IPS DF 19.7 (cell line): ENCODE data around the gene RASSF8.
A peak's percentile ranks its signal among the peaks of the same experiment; 100 is the strongest.

ENCODE experiments used
- DNase-seq: peaks from one replicate; pipeline ENCODE4 v3.0.0-alpha.2; 2013; ENCODE audit warnings: low read depth, low spot score

RASSF8 gene

GRCh38 chr12:26108915-26109314, 150.4 kb downstream of the RASSF8 start:
- no peak for DNase-seq

DNA sequence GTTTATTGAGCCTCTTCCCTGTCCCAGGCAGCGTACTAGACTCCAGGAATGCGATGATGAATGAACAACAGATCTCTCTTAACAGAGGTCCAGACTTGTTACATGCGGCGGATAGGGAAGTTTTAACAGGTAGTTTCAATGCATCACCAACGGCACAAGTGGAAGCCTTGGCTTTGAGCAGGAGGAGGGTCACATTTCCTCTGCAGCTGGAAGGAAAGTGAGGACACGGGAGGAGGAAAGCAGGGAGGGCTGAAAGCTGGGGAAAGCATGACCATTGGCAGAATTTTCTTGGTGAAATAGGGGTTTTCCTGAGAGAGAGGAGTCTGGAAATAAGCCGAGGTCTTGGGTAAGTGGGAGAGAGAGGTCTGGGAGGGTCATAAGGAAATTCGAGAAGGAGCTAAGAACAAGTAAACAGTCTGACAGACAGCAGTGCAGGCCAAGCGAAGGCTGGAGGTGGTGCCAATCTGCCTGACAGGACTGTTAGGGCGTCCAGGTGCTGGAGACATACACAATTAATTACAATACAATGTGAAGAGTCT, 150.9 kb downstream of the RASSF8 start:
- DNase-seq: no peak

DNA sequence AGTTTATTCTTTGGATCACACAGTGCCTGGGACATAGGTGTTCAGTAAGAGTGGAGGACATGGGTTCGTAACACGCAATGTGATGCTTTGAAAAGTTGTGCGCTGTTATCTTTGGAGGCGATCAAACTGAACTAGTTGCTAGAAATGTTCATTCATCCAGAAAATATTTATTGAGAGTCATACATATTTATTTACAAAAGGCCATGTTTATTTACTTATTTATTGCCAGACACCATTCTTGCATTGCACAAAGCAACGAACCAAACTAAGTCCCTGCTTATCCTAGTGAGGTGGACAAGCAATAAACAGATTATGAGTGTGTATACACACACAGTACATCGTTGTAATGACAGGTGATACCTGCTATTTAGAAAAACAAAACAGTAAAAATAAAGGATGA, 153.8 kb downstream of the RASSF8 start:
- no peak for DNase-seq

- no peak for DNase-seq
Observed at GRCh38 chr12:26112703-26113147, 154.2 kb downstream of the RASSF8 start.

DNA sequence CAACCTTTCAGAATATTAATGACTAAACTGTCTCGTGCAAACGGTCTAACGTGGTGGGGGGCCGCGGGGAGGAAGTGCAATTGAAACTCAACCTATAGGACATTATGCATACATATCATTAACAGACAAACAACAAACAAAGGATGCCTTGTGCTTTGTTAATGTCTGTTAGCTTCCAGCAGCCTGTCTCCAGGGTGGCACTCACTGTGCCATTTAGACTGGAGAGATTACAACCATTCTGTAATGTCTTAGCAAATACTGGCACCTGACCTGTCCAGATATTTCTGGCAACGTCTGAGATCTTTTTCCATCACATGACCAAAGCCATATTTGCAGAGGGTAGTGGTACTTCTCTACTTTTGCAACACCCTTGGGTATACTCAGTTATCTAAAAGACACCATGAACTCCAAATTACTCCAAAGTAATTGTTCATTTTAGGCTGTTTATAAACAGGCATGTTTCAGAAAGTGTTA, 154.7 kb downstream of the RASSF8 start:
- DNase-seq: no peak

DNA sequence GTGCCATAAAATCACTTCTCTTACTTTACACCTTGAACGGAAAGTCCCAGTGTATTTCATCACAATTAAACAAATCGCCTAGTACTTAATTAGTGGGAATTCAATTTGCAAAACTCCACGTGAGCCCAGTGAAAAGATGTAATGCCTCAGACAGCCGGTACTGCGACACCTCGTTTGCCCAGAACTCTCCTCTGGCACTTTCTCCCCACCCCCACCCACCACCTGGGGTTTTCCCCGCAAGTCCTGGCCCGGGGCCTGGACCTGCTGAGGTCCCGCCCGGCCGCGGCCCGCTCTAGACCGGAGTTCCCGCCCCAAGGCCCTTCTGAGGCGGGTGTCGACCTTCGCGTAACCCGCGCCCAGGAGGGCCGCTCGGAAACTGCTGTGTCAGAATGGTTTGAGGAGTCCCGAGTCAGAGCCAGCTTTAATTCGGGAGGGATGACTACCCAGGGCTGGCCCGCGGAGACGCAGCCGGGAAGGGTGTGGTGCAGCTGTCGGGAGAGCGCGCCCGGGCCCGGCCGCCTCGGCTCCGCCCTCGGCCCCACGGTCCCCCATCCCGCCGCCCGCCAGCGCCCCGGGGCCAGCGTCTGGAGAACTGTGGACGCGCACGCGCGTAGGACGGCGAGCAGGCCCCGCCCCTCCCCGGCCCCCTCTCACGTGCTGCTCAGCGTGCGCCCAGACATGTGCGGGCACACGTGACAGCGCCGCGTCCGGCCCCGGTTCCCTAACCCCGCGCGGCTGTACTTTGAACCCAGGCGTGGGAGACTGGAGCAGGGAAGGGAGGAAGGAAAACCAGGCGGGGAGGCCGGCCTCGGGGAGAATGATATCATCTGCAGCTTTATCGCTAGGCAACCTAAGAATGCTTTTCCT, 155.6 kb downstream of the RASSF8 start:
- DNase-seq: peak; percentile 35

GRCh38 chr12:26114720-26115401, 156.4 kb downstream of the RASSF8 start:
- no peak for DNase-seq

- DNase-seq: no peak
Observed at GRCh38 chr12:26116829-26117715, 158.6 kb downstream of the RASSF8 start.

DNA sequence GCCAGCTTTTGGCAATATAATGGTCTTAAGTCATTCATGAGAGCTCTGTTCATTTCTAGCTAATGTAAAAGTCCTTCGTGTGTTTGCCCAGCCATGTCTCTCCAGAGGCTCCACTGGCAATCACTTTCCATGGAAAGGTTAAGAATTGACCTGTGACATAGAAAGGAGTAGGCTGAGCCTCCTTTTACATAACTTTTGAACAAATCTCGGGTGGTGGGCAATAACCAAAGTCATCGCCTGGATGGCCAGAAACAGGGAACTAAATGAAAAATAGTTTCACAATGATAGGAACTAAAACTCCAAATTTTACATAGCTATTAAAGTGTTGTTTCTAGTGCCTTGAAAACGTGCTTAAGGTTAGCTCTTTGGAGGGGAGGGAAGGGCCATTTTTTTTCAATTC, 159.8 kb downstream of the RASSF8 start:
- no peak for DNase-seq

GRCh38 chr12:26119391-26119989, 161.0 kb downstream of the RASSF8 start:
- DNase-seq: no peak

- no peak for DNase-seq
Observed at GRCh38 chr12:26120561-26121274, 162.2 kb downstream of the RASSF8 start.

- DNase-seq: no peak
Observed at GRCh38 chr12:26121323-26122060, 163.0 kb downstream of the RASSF8 start.

- DNase-seq: no peak
Observed at GRCh38 chr12:26122061-26122680, 163.7 kb downstream of the RASSF8 start.

GRCh38 chr12:26122681-26123481, 164.4 kb downstream of the RASSF8 start:
- DNase-seq: no peak

DNA sequence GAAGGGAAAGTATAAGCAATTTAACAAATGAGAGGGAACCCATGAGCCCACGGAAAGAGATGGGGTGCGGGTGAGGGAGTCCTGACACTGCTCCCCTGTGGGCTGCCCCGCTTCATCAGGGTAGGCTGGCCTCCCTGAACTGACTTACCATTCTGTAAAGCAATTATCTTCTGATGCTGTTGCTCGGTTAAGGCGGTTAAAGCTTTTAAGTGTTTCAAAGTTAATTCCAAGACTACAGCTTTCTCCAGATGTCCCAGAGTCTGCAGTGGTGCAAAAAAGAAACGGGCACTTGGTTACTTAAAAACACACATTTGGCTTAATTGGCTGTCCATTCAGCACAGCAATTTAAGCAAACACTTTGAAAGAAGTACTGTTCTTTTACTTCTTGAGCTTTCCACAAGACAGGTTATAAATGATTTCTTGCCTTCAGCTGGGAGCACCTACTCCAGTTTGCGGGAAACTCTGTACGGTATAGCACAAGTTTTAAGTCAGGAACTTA, 165.0 kb downstream of the RASSF8 start:
- no peak for DNase-seq

- no peak for DNase-seq
Observed at GRCh38 chr12:26124446-26125399, 166.2 kb downstream of the RASSF8 start, which contains the start of gene BHLHE41. Gene BHLHE41 (minus strand): TSS chr12:26125037. CDS start chr12:26124779, 258 bp downstream.
